ENCODE measurements around the gene ADGRG6. TPM values are rescaled to one million over a fixed set of nuclear protein-coding genes. Genes with fewer than 3 reads are reported as not detected.

The ADGRG6 gene
- total and polyA plus RNA-seq, 12 donors: 0.72 to 24.6 (median 5.3) TPM

DNA sequence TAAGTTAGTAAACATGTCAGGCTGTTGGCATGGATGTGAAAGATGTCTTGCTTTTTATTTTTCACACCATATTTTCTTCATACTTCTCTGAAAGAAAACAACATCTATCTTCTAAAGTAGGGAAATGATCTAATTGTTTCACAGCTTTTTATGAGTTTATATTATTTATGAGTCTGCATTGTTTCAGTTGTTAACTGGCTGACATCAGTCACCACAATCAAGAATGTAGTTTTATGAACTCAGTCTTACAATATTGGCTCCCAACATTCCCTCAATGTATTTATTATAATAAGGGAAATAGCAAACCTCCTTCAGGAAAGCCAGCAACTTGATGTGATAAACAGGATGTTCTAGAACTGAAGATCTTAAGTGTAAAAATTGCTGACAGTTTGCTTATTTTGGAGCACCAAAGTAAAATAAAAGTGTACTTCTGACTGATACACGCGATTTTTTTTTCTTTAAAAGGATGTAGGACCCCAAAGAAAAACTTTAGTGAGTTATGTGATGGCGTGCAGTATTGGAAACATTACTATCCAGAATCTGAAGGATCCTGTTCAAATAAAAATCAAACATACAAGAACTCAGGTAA lies 106.0 kb downstream of the ADGRG6 start:
- TF ChIP-seq, protein P1, sequence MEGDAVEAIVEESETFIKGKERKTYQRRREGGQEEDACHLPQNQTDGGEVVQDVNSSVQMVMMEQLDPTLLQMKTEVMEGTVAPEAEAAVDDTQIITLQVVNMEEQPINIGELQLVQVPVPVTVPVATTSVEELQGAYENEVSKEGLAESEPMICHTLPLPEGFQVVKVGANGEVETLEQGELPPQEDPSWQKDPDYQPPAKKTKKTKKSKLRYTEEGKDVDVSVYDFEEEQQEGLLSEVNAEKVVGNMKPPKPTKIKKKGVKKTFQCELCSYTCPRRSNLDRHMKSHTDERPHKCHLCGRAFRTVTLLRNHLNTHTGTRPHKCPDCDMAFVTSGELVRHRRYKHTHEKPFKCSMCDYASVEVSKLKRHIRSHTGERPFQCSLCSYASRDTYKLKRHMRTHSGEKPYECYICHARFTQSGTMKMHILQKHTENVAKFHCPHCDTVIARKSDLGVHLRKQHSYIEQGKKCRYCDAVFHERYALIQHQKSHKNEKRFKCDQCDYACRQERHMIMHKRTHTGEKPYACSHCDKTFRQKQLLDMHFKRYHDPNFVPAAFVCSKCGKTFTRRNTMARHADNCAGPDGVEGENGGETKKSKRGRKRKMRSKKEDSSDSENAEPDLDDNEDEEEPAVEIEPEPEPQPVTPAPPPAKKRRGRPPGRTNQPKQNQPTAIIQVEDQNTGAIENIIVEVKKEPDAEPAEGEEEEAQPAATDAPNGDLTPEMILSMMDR (IDR thresholded peaks at IDR 0.05): no peak
- no peak for TF ChIP-seq POLR2A (IDR thresholded peaks at IDR 0.05)
- Histone ChIP-seq H3K36me3 (replicated peaks in 1 of 2) (no peaks in the 10 kb centered on the region), H3K27me3 (no peaks in the 10 kb centered on the region), H3K27ac (no peak overlapping the region), H3K4me1 (replicated peaks in 1 of 2) (no peaks in the 10 kb centered on the region), H3K9me3 (replicated peaks in 1 of 3) (no peaks in the 10 kb centered on the region), H3K4me3 (no peak overlapping the region)
- DNase-seq: no peak
- WGBS, 4 donors: 47 to 58% (median 53%) methylated on average over 3 of the region's 3 CpGs
- intact Hi-C loops (cut with DNase I): no loop called here

DNA sequence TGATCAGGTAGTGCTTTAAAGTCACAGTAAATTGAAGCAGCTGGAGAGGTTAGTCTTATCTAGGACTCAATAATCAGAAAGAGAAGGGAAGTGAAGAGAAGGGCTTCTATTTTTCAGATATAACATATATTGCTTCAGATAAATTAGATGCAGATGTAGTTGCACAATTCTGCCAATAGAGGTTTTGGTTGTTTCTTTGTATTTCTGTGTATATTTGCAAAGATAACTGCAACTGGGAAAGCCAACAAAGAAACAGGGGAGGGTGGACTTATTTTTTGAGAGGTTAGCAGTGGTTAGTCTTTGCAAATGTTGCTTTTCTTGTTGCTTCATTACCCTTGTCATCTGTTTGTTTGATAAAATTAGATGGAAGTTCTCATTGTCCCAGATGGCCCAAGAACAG lies 106.6 kb downstream of the ADGRG6 start:
- Histone ChIP-seq H3K27ac (no peak overlapping the region), H3K4me1 (replicated peaks in 1 of 2) (no peaks in the 10 kb centered on the region), H3K4me3 (no peak overlapping the region), H3K36me3 (replicated peaks in 1 of 2) (no peaks in the 10 kb centered on the region), H3K27me3 (no peaks in the 10 kb centered on the region), H3K9me3 (replicated peaks in 1 of 3) (no peaks in the 10 kb centered on the region)
- TF ChIP-seq, protein P1 (IDR thresholded peaks at IDR 0.05): no peak
- TF ChIP-seq POLR2A (IDR thresholded peaks at IDR 0.05): no peak
- intact Hi-C loops (cut with DNase I): no loop called here
- DNase-seq: no peak

DNA sequence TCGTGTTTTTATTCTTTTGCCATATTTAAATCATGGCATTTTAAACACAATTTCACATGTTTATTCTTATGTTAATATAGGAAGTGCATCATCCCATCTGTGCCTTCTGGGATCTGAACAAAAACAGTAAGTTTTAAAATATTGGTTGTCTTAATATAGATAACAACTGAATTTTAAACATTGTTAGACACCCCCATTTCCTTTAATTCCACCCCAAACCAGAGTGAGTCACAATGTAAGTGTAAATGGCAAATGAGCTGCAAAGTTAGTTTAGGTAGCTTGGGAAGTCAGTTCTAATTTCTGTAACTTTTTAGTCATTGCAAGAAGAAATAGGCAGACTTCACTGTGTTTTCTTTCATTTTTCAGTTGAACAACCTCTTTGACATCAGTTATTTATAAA lies 108.0 kb downstream of the ADGRG6 start:
- DNase-seq: no peak
- no peak for TF ChIP-seq POLR2A (IDR thresholded peaks at IDR 0.05)
- TF ChIP-seq, protein P1 (IDR thresholded peaks at IDR 0.05): no peak
- no peaks in the 10 kb centered on the region for H3K9me3 ChIP-seq (replicated peaks in 1 of 3)
- H3K36me3 ChIP-seq (replicated peaks in 1 of 2): no peaks in the 10 kb centered on the region
- intact Hi-C loops (cut with DNase I): no loop called here
- H3K4me1 ChIP-seq (replicated peaks in 1 of 2): no peaks in the 10 kb centered on the region
- no peak overlapping the region for H3K27ac ChIP-seq
- no peaks in the 10 kb centered on the region for H3K27me3 ChIP-seq
- H3K4me3 ChIP-seq: no peak overlapping the region
- 32 to 44% (median 42%) methylated on average over 1 of the region's 1 CpG for WGBS, 4 donors

DNA sequence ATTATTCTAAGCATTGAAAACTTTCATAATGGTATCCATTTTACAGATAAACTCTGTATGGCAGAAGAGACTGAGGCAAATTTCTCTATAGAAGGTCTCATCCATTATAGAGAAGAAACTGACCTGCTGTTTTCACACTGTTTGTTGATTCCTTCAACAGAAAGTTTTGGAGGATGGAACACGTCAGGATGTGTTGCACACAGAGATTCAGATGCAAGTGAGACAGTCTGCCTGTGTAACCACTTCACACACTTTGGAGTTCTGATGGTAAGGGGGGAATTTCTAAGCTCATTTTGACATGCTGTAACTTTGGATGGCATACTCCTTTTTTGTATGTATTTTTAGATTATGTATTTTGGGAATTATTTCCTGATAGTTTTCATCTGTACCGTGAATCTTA lies 109.3 kb downstream of the ADGRG6 start:
- no peak overlapping the region for H3K4me3 ChIP-seq
- no peak for DNase-seq
- 69 to 84% (median 76%) methylated on average over 2 of the region's 2 CpGs for WGBS, 4 donors

More for the DNA sequence above, 109.3 kb downstream of the ADGRG6 start:
- Histone ChIP-seq H3K27me3 (no peaks in the 10 kb centered on the region), H3K27ac (no peak overlapping the region), H3K9me3 (replicated peaks in 1 of 3) (no peaks in the 10 kb centered on the region), H3K4me1 (replicated peaks in 1 of 2) (no peaks in the 10 kb centered on the region), H3K36me3 (replicated peaks in 1 of 2) (no peaks in the 10 kb centered on the region)
- TF ChIP-seq, protein P1 (IDR thresholded peaks at IDR 0.05): no peak
- TF ChIP-seq POLR2A (IDR thresholded peaks at IDR 0.05): no peak
- intact Hi-C loops (cut with DNase I): no loop called here
